ENCODE measurements around the gene DGKG.

The DGKG gene

GRCh38 chr3:186284661-186285060, 77.4 kb downstream of the DGKG start:
- DNase-seq (ENCODE audit: low read depth): no peak
- no peak for TF ChIP-seq CTCF (IDR thresholded peaks at IDR 0.05; ENCODE audit: low read depth, low read length, missing control alignments)
- in situ Hi-C loops (cut with HindIII; ENCODE audit: low sequenced_read_pairs): no loop called here
- H3K4me3 ChIP-seq (ENCODE audit: low read depth, low read length): no peak overlapping the region

DNA sequence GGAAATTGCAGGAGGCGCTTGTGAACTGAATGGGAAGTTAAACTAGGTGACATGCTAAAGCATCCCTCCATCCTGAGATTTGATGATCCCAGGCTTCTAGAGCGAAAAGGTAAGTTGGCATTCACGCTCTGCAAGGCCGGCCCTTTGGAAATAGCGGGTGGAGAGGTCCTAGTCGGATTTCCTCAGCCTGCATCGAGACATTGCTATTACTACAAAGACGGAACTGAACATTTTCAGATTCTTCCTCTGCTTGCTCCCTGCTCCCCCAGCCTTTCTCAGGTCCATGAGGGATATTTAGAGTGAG, 77.7 kb downstream of the DGKG start:
- in situ Hi-C loops (cut with HindIII; ENCODE audit: low sequenced_read_pairs): no loop called here
- no peak for TF ChIP-seq CTCF (IDR thresholded peaks at IDR 0.05; ENCODE audit: low read depth, low read length, missing control alignments)
- DNase-seq (ENCODE audit: low read depth): no peak
- no peak overlapping the region for H3K4me3 ChIP-seq (ENCODE audit: low read depth, low read length)

- no peak overlapping the region for H3K4me3 ChIP-seq (ENCODE audit: low read depth, low read length)
- DNase-seq (ENCODE audit: low read depth): no peak
- in situ Hi-C loops (cut with HindIII; ENCODE audit: low sequenced_read_pairs): no loop called here
- no peak for TF ChIP-seq CTCF (IDR thresholded peaks at IDR 0.05; ENCODE audit: low read depth, low read length, missing control alignments)
Observed at GRCh38 chr3:186283651-186284348, 78.2 kb downstream of the DGKG start.

DNA sequence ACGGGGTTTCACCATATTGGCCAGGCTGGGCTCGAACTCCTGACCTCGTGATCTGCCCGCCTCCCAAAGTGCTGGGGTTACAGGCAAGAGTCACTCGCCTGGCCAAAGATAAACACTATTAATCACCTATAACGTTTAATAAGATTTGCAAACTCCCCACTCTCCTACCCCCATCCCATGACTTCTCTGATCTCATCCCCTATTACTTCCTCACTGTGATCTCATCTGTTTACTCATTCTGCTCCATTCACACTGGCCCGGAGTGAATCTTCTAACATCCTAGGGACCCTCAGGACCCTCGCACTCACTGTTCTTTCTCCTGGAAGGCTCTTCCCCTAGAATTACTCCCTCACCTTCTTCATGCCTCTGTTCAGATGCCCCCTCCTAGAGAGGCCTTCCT, 78.9 kb downstream of the DGKG start:
- in situ Hi-C loops (cut with HindIII; ENCODE audit: low sequenced_read_pairs): no loop called here
- no peak for TF ChIP-seq CTCF (IDR thresholded peaks at IDR 0.05; ENCODE audit: low read depth, low read length, missing control alignments)
- no peak overlapping the region for H3K4me3 ChIP-seq (ENCODE audit: low read depth, low read length)
- no peak for DNase-seq (ENCODE audit: low read depth)

GRCh38 chr3:186281176-186281575, 80.9 kb downstream of the DGKG start:
- no peak for TF ChIP-seq CTCF (IDR thresholded peaks at IDR 0.05; ENCODE audit: low read depth, low read length, missing control alignments)
- in situ Hi-C loops (cut with HindIII; ENCODE audit: low sequenced_read_pairs): no loop called here
- peak; percentile 72 for DNase-seq (ENCODE audit: low read depth)
- H3K4me3 ChIP-seq (ENCODE audit: low read depth, low read length): no peak overlapping the region

DNA sequence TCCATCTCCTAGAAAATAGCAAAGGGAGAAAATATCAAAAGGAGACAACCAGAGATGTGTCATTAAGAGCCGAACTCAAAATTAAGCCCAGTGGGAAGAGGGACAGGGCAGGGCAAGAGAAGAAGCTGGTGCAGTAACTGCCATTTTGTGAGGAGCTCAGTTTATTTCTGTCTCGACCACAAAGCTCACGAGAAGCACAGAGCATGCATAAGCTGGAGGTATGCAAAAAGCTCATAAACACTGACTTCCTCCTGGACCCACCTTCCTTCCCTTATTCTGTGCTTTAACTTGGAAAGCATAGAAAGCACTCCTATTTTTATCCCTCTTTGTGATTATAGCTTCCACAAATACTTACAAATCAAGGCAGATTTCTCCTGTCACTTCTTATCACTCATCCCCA, 81.3 kb downstream of the DGKG start:
- no peak for TF ChIP-seq CTCF (IDR thresholded peaks at IDR 0.05; ENCODE audit: low read depth, low read length, missing control alignments)
- no peak for DNase-seq (ENCODE audit: low read depth)
- in situ Hi-C loops (cut with HindIII; ENCODE audit: low sequenced_read_pairs): no loop called here
- H3K4me3 ChIP-seq (ENCODE audit: low read depth, low read length): no peak overlapping the region

Measured in astrocyte of the cerebellum (primary cell).